HEK293 (cell line): ENCODE measurements around the gene ZSCAN12.

ENCODE experiments used
- CTCF ChIA-PET: fragments of 350-600 bp; formaldehyde crosslinking; extraction: SDS; loops from one replicate; lab custom pipeline; 2021; ENCODE audit warnings: antibody characterized with exemption; lab: Yijun Ruan, JAX
- POLR2A ChIA-PET: fragments of 300-600 bp; formaldehyde crosslinking; extraction: SDS; loops from one replicate; lab custom pipeline; 2020; ENCODE audit warnings: antibody characterized with exemption, inconsistent platforms; lab: Yijun Ruan, JAX
- H3K27ac ChIP-seq: fragments of 200-500 bp; sonication (Bioruptor generic); 2 replicates; pipeline ENCODE4 v1.5.1; 2014; ENCODE audit warnings: low read depth, low read length, control low read depth, inconsistent platforms; ENCODE audit errors: extremely low read depth
- H3K36me3 ChIP-seq, 2 experiments: fragments of 200-500 bp in 1 of 2; sonication (Bioruptor generic) in 1 of 2; 1 replicate in 1 of 2; 2 replicates in 1 of 2; pipeline ENCODE4 v1.5.1; 2014 to 2017; ENCODE audit warnings: inconsistent platforms in 2 of 2, low read length in 2 of 2; ENCODE audit not compliant: control insufficient read depth in 2 of 2, insufficient read depth in 1 of 2
- H3K4me1 ChIP-seq: fragments of 200-500 bp; sonication (Bioruptor generic); 2 replicates; pipeline ENCODE4 v1.5.1; 2014; ENCODE audit warnings: mild to moderate bottlenecking, low read length, inconsistent platforms; ENCODE audit not compliant: control insufficient read depth, insufficient read depth
- H3K4me3 ChIP-seq: 2 replicates; pipeline ENCODE4 v1.5.1; 2011; ENCODE audit warnings: low read depth, mild to moderate bottlenecking, control low read depth, low read length, moderate library complexity
- H3K9me3 ChIP-seq: fragments of 200-500 bp; sonication (Bioruptor generic); 2 replicates; pipeline ENCODE4 v1.5.1; 2014; ENCODE audit warnings: low read depth, low read length, inconsistent platforms; ENCODE audit not compliant: control insufficient read depth, insufficient read depth
- FEZF1 ChIP-seq: fragments of 450-650 bp; formaldehyde crosslinking; IDR thresholded peaks from 2 replicates; pipeline ENCODE4 v1.5.1; 2016; ENCODE audit warnings: missing biosample characterization, missing genetic modification characterization
- GLI2 ChIP-seq: fragments of 450-650 bp; formaldehyde crosslinking; IDR thresholded peaks from 2 replicates; pipeline ENCODE4; 2017; ENCODE audit warnings: missing biosample characterization, missing genetic modification characterization, low read depth, borderline replicate concordance
- GLI4 ChIP-seq: fragments of 450-650 bp; formaldehyde crosslinking; IDR thresholded peaks from 2 replicates; pipeline ENCODE4 v1.5.1; 2016; ENCODE audit warnings: missing biosample characterization, missing genetic modification characterization
- GLIS2 ChIP-seq: fragments of 450-650 bp; formaldehyde crosslinking; IDR thresholded peaks from 2 replicates; pipeline ENCODE4 v1.5.1; 2016; ENCODE audit warnings: missing biosample characterization, missing genetic modification characterization
- HOXD13 ChIP-seq: sonication (generic); formaldehyde crosslinking; IDR thresholded peaks from 2 replicates; pipeline ENCODE4 v1.8.0; 2022; ENCODE audit warnings: missing genetic modification reagents, borderline replicate concordance
- IKZF3 ChIP-seq: fragments of 450-650 bp; IDR thresholded peaks from 2 replicates; pipeline ENCODE4 v1.5.0; 2018; ENCODE audit warnings: missing biosample characterization, mild to moderate bottlenecking, missing genetic modification characterization, moderate library complexity
- KLF9 ChIP-seq: fragments of 450-650 bp; formaldehyde crosslinking; IDR thresholded peaks from 2 replicates; pipeline ENCODE4 v1.5.1; 2016; ENCODE audit warnings: missing biosample characterization, missing genetic modification characterization, low read depth
- OSR2 ChIP-seq: fragments of 450-650 bp; formaldehyde crosslinking; IDR thresholded peaks from 2 replicates; pipeline ENCODE4 v1.5.1; 2016; ENCODE audit warnings: missing biosample characterization, missing genetic modification characterization
- OVOL3 ChIP-seq: fragments of 450-650 bp; formaldehyde crosslinking; IDR thresholded peaks from 2 replicates; pipeline ENCODE4 v1.5.1; 2016; ENCODE audit warnings: missing biosample characterization, missing genetic modification characterization
- PRDM1 ChIP-seq: fragments of 450-650 bp; formaldehyde crosslinking; IDR thresholded peaks from 2 replicates; pipeline ENCODE4; 2016; ENCODE audit warnings: missing biosample characterization, missing genetic modification characterization
- SCRT1 ChIP-seq: fragments of 450-650 bp; formaldehyde crosslinking; IDR thresholded peaks from 2 replicates; pipeline ENCODE4 v1.5.1; 2016; ENCODE audit warnings: missing biosample characterization, missing genetic modification characterization, borderline replicate concordance
- TCF7L2 ChIP-seq: IDR thresholded peaks from 2 replicates; pipeline ENCODE4 v1.6.1; 2011; ENCODE audit warnings: low read depth, mild to moderate bottlenecking, inconsistent platforms, low read length, moderate library complexity, borderline replicate concordance
- ZBTB21 ChIP-seq: fragments of 450-650 bp; formaldehyde crosslinking; IDR thresholded peaks from 2 replicates; pipeline ENCODE4 v1.5.1; 2017; ENCODE audit warnings: missing biosample characterization, missing genetic modification characterization
- ZBTB48 ChIP-seq: fragments of 450-650 bp; formaldehyde crosslinking; IDR thresholded peaks from 2 replicates; pipeline ENCODE4 v1.5.1; 2016; ENCODE audit warnings: missing biosample characterization, missing genetic modification characterization
- ZFHX2 ChIP-seq: fragments of 450-650 bp; formaldehyde crosslinking; conservative IDR thresholded peaks from 2 replicates; pipeline ENCODE4 v1.5.1; 2016; ENCODE audit warnings: missing biosample characterization, missing genetic modification characterization
- ZNF221 ChIP-seq: fragments of 450-650 bp; formaldehyde crosslinking; IDR thresholded peaks from 2 replicates; pipeline ENCODE4 v1.5.1; 2017; ENCODE audit warnings: missing biosample characterization, missing genetic modification characterization, borderline replicate concordance
- ZNF223 ChIP-seq: fragments of 450-650 bp; formaldehyde crosslinking; IDR thresholded peaks from 2 replicates; pipeline ENCODE4 v1.5.1; 2016; ENCODE audit warnings: missing biosample characterization, missing genetic modification characterization
- ZNF23 ChIP-seq: fragments of 450-650 bp; formaldehyde crosslinking; IDR thresholded peaks from 2 replicates; pipeline ENCODE4 v1.5.1; 2016; ENCODE audit warnings: missing biosample characterization, missing genetic modification characterization, borderline replicate concordance
- ZNF248 ChIP-seq: fragments of 450-650 bp; formaldehyde crosslinking; IDR thresholded peaks from 2 replicates; pipeline ENCODE4 v1.5.1; 2017; ENCODE audit warnings: missing biosample characterization, missing genetic modification characterization
- ZNF324 ChIP-seq: fragments of 450-650 bp; formaldehyde crosslinking; IDR thresholded peaks from 2 replicates; pipeline ENCODE4 v1.5.1; 2016; ENCODE audit warnings: missing biosample characterization, missing genetic modification characterization
- ZNF510 ChIP-seq: fragments of 450-650 bp; formaldehyde crosslinking; IDR thresholded peaks from 2 replicates; pipeline ENCODE4 v1.5.1; 2018; ENCODE audit warnings: mild to moderate bottlenecking, missing genetic modification characterization, missing biosample characterization; ENCODE audit not compliant: insufficient replicate concordance
- ZNF549 ChIP-seq: fragments of 450-650 bp; IDR thresholded peaks from 2 replicates; pipeline ENCODE4 v1.5.1; 2018; ENCODE audit warnings: missing biosample characterization, missing genetic modification characterization, mild to moderate bottlenecking, inconsistent platforms, moderate library complexity
- ZNF677 ChIP-seq: fragments of 450-650 bp; IDR thresholded peaks from 2 replicates; pipeline ENCODE4 v1.5.0; 2018; ENCODE audit warnings: missing biosample characterization, mild to moderate bottlenecking, missing genetic modification characterization, moderate library complexity
- ZNF747 ChIP-seq: fragments of 450-650 bp; formaldehyde crosslinking; IDR thresholded peaks from 2 replicates; pipeline ENCODE4 v1.5.1; 2016; ENCODE audit warnings: missing biosample characterization, missing genetic modification characterization
- TF ChIP-seq, protein P1 (sequence below): fragments of 450-650 bp; formaldehyde crosslinking; IDR thresholded peaks from 2 replicates; pipeline ENCODE4 v1.5.1; 2017; ENCODE audit warnings: missing biosample characterization, missing genetic modification characterization
- TF ChIP-seq, protein P2 (sequence below): fragments of 450-650 bp; formaldehyde crosslinking; IDR thresholded peaks from 2 replicates; pipeline ENCODE4; 2016; ENCODE audit warnings: missing biosample characterization, missing genetic modification characterization
- TF ChIP-seq, protein P3 (sequence below): fragments of 450-650 bp; formaldehyde crosslinking; IDR thresholded peaks from 2 replicates; pipeline ENCODE4 v1.5.0; 2017; ENCODE audit warnings: missing biosample characterization, missing genetic modification characterization, borderline replicate concordance

Gene ZSCAN12

DNA sequence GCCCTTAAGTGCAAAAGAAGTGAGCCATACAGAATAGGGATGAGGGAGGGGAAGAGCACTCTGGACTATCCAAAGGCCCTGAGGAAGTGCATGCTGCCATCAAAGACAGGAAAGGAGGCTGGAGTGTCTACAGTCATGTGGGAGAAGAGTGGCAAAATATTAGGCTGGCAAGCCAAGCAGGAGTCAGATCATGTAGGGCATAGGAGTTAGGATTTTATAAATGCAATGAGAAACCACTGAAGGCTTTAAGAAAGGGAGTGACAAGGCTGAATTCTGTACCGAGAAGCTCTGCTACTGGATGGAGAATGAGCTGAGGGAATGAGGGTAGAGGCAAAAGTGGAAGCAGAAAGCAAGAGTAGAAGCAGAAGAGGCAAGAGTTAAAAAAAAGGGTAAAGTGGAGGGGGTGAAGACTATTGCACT, 65.9 kb downstream of the ZSCAN12 start:
- TF ChIP-seq PRDM1 (tag by site-specific recombination) (peak; percentile 83), TCF7L2 (no peak), OVOL3 (tag by site-specific recombination) (no peak)
- TF ChIP-seq, protein P1, sequence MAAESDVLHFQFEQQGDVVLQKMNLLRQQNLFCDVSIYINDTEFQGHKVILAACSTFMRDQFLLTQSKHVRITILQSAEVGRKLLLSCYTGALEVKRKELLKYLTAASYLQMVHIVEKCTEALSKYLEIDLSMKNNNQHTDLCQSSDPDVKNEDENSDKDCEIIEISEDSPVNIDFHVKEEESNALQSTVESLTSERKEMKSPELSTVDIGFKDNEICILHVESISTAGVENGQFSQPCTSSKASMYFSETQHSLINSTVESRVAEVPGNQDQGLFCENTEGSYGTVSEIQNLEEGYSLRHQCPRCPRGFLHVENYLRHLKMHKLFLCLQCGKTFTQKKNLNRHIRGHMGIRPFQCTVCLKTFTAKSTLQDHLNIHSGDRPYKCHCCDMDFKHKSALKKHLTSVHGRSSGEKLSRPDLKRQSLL (tag by site-specific recombination), result no peak
- TF ChIP-seq, all 188 proteins: peak for 1
- no peaks in the 10 kb centered on the region for H3K9me3 ChIP-seq
- peaks cover 4% of the 10 kb centered on the region; the same call in 1 of the 2 replicates for H3K4me1 ChIP-seq
- ChIA-PET POLR2A (interaction anchor here (1.0 kb wide), 1 partner anchor 66 kb away, joined by 5 read pairs; the partner anchor contains the start of gene ZSCAN26), CTCF (no interaction called here)
- H3K4me3 ChIP-seq, result no peak overlapping the region
- H3K27ac ChIP-seq, result no peak overlapping the region
- H3K36me3 ChIP-seq, result no peaks in the 10 kb centered on the region

DNA sequence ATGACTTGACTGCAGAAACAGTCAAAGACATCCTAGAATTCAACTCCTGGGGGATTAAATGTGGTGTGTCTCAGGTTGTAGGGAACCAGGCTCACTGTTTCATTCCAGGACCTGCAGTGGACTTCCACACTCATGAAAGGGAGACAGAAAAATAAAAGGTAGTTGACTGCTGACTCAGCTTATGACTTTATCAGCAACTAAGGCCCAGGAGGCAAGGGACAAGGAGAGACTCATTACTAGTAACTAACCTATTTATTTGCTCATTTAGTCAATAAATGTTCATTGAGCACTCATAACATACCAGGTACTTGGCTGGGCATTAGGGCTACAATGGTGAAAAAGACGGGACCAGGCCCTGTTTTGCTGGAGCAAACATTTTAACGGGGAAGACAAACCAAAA, 66.5 kb downstream of the ZSCAN12 start:
- no peak for TF ChIP-seq ZNF221 (tag by site-specific recombination)
- TF ChIP-seq, protein P2, sequence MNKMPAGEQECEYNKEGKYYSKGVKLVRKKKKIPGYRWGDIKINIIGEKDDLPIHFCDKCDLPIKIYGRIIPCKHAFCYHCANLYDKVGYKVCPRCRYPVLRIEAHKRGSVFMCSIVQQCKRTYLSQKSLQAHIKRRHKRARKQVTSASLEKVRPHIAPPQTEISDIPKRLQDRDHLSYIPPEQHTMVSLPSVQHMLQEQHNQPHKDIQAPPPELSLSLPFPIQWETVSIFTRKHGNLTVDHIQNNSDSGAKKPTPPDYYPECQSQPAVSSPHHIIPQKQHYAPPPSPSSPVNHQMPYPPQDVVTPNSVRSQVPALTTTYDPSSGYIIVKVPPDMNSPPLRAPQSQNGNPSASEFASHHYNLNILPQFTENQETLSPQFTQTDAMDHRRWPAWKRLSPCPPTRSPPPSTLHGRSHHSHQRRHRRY, result no peak
- TF ChIP-seq TCF7L2, result no peak
- no peak for TF ChIP-seq ZNF248
- TF ChIP-seq GLIS2 (tag by site-specific recombination), result no peak
- TF ChIP-seq ZNF324 (tag by site-specific recombination), result no peak
- TF ChIP-seq ZNF510 (tag by site-specific recombination), result no peak
- no peak for TF ChIP-seq ZBTB48 (tag by site-specific recombination)
- TF ChIP-seq ZNF23 (tag by site-specific recombination), result no peak
- TF ChIP-seq ZBTB21 (tag by site-specific recombination), result no peak
- TF ChIP-seq GLI2 (tag by site-specific recombination), result no peak
- no peak for TF ChIP-seq ZFHX2 (tag by site-specific recombination)
- no peak for TF ChIP-seq OSR2
- no peak for TF ChIP-seq IKZF3 (tag by site-specific recombination)
- TF ChIP-seq FEZF1 (tag by site-specific recombination), result no peak
- H3K27ac ChIP-seq, result no peak overlapping the region
- POLR2A ChIA-PET, result no interaction called here
- CTCF ChIA-PET, result interaction anchor here (0.9 kb wide), 1 partner anchor 23 kb away, joined by 4 read pairs; no protein-coding TSS in a partner anchor
- no peak overlapping the region for H3K4me3 ChIP-seq
- H3K36me3 ChIP-seq, result no peaks in the 10 kb centered on the region
- H3K9me3 ChIP-seq, result no peaks in the 10 kb centered on the region
- peaks cover 4% of the 10 kb centered on the region; the same call in 1 of the 2 replicates for H3K4me1 ChIP-seq

DNA sequence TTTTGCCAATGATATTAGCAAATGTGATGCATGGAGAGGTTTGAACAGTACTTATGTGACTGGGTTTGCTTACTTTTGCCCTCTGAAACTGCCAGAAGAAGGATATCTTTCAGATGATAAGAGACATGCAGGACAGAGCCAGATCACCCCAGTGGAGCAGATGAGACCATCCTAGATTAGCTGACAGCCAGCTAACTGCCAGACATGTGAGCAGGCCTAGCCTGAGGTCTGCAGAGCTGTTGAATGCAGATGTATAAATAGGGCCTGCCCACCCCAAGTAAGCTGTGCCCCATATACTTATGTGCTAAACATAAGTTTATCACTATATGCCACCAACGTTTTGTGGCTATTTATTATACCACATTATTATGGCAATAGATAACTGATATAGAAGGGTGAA, 69.5 kb downstream of the ZSCAN12 start:
- H3K4me1 ChIP-seq, result no peaks in the 10 kb centered on the region
- H3K9me3 ChIP-seq, result no peaks in the 10 kb centered on the region
- peaks cover 0 to 13% of the 10 kb centered on the region in 2 experiments; a peak in 1 of 3 replicates for H3K36me3 ChIP-seq
- H3K4me3 ChIP-seq, result no peak overlapping the region
- ChIA-PET POLR2A (no interaction called here), CTCF (no interaction called here)
- TF ChIP-seq ZNF747 (tag by site-specific recombination) (no peak), HOXD13 (CRISPR knock-in tag) (no peak), GLI4 (tag by site-specific recombination) (no peak), ZNF677 (tag by site-specific recombination) (no peak), KLF9 (tag by site-specific recombination) (no peak), ZNF510 (tag by site-specific recombination) (no peak), SCRT1 (tag by site-specific recombination) (no peak), OVOL3 (tag by site-specific recombination) (no peak), ZNF549 (tag by site-specific recombination) (no peak), TCF7L2 (no peak), ZNF223 (tag by site-specific recombination) (no peak)
- TF ChIP-seq, protein P3, sequence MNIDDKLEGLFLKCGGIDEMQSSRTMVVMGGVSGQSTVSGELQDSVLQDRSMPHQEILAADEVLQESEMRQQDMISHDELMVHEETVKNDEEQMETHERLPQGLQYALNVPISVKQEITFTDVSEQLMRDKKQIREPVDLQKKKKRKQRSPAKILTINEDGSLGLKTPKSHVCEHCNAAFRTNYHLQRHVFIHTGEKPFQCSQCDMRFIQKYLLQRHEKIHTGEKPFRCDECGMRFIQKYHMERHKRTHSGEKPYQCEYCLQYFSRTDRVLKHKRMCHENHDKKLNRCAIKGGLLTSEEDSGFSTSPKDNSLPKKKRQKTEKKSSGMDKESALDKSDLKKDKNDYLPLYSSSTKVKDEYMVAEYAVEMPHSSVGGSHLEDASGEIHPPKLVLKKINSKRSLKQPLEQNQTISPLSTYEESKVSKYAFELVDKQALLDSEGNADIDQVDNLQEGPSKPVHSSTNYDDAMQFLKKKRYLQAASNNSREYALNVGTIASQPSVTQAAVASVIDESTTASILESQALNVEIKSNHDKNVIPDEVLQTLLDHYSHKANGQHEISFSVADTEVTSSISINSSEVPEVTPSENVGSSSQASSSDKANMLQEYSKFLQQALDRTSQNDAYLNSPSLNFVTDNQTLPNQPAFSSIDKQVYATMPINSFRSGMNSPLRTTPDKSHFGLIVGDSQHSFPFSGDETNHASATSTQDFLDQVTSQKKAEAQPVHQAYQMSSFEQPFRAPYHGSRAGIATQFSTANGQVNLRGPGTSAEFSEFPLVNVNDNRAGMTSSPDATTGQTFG, result no peak
- no peak overlapping the region for H3K27ac ChIP-seq
